Panc1 (cell line): ENCODE measurements around the gene CST4.

ENCODE experiments used
- POLR2AphosphoS5 ChIP-seq: IDR thresholded peaks from 2 replicates; pipeline ENCODE4 v1.6.1; 2012; ENCODE audit warnings: mild to moderate bottlenecking, low read depth, low read length, moderate library complexity
- TF ChIP-seq, protein P1 (sequence below): fragments of 450-650 bp; IDR thresholded peaks from 2 replicates; pipeline ENCODE4 v1.5.1; 2017; ENCODE audit warnings: mild to moderate bottlenecking
- TF ChIP-seq, protein P2 (sequence below), 2 experiments: IDR thresholded peaks; 2 replicates each; pipeline ENCODE4 v1.6.1; 2011 to 2012; ENCODE audit warnings: low read depth in 2 of 2, control low read depth in 1 of 2, low read length in 1 of 2, mild to moderate bottlenecking in 1 of 2, moderate library complexity in 1 of 2; ENCODE audit not compliant: insufficient read depth in 1 of 2

DNA sequence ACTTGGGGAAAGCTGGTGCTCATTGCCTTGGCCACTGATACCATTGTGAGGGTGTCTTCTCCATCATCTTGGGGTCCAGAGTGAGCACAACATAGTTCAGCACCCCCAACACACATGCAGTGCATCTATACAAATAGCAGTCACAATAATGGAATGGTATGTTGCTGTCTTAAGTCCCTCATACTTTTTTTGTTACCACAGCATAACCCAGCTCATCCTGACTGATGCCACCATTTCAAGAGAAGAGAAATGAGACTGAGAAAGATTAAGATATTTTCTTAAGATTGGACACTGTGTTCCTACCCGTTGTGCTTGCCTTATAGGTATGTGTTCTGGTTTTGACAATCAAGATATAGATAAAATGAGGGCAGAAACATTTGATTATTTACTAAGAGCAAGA, 15.6 kb downstream of the CST4 start:
- TF ChIP-seq, protein P1, sequence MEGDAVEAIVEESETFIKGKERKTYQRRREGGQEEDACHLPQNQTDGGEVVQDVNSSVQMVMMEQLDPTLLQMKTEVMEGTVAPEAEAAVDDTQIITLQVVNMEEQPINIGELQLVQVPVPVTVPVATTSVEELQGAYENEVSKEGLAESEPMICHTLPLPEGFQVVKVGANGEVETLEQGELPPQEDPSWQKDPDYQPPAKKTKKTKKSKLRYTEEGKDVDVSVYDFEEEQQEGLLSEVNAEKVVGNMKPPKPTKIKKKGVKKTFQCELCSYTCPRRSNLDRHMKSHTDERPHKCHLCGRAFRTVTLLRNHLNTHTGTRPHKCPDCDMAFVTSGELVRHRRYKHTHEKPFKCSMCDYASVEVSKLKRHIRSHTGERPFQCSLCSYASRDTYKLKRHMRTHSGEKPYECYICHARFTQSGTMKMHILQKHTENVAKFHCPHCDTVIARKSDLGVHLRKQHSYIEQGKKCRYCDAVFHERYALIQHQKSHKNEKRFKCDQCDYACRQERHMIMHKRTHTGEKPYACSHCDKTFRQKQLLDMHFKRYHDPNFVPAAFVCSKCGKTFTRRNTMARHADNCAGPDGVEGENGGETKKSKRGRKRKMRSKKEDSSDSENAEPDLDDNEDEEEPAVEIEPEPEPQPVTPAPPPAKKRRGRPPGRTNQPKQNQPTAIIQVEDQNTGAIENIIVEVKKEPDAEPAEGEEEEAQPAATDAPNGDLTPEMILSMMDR = no peak
- no peak for TF ChIP-seq POLR2AphosphoS5
- TF ChIP-seq, protein P2, sequence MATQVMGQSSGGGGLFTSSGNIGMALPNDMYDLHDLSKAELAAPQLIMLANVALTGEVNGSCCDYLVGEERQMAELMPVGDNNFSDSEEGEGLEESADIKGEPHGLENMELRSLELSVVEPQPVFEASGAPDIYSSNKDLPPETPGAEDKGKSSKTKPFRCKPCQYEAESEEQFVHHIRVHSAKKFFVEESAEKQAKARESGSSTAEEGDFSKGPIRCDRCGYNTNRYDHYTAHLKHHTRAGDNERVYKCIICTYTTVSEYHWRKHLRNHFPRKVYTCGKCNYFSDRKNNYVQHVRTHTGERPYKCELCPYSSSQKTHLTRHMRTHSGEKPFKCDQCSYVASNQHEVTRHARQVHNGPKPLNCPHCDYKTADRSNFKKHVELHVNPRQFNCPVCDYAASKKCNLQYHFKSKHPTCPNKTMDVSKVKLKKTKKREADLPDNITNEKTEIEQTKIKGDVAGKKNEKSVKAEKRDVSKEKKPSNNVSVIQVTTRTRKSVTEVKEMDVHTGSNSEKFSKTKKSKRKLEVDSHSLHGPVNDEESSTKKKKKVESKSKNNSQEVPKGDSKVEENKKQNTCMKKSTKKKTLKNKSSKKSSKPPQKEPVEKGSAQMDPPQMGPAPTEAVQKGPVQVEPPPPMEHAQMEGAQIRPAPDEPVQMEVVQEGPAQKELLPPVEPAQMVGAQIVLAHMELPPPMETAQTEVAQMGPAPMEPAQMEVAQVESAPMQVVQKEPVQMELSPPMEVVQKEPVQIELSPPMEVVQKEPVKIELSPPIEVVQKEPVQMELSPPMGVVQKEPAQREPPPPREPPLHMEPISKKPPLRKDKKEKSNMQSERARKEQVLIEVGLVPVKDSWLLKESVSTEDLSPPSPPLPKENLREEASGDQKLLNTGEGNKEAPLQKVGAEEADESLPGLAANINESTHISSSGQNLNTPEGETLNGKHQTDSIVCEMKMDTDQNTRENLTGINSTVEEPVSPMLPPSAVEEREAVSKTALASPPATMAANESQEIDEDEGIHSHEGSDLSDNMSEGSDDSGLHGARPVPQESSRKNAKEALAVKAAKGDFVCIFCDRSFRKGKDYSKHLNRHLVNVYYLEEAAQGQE (IDR thresholded peaks at IDR 0.05; ENCODE audit: insufficient read depth in 1 of 2, low read depth in 2 of 2, low read length in 1 of 2) = no peak
